ENCODE results near the gene LSM4.

The LSM4 gene

GRCh38 chr19:18310966-18311365, 11.9 kb downstream of the LSM4 start:
- DNase-seq: no peak

- DNase-seq: no peak
Measured at GRCh38 chr19:18310118-18310909, 12.6 kb downstream of the LSM4 start.

- no peak for DNase-seq
Measured at GRCh38 chr19:18309525-18310064, 13.3 kb downstream of the LSM4 start.

- no peak for DNase-seq
Measured at GRCh38 chr19:18308948-18309325, 13.9 kb downstream of the LSM4 start.

- no peak for DNase-seq
Measured at GRCh38 chr19:18308051-18308947, 14.6 kb downstream of the LSM4 start.

- no peak for DNase-seq
Measured at GRCh38 chr19:18307271-18307681, 15.6 kb downstream of the LSM4 start.

GRCh38 chr19:18306888-18307260, 16.0 kb downstream of the LSM4 start:
- DNase-seq: no peak

- no peak for DNase-seq
Measured at GRCh38 chr19:18306209-18306887, 16.5 kb downstream of the LSM4 start.

- peak; percentile 87 for DNase-seq
Measured at GRCh38 chr19:18304458-18305310, 18.2 kb downstream of the LSM4 start.

- no peak for DNase-seq
Measured at GRCh38 chr19:18304208-18304457, 18.7 kb downstream of the LSM4 start.

GRCh38 chr19:18301718-18302111, 21.2 kb downstream of the LSM4 start:
- DNase-seq: no peak

GRCh38 chr19:18300930-18301717, 21.8 kb downstream of the LSM4 start:
- DNase-seq: peak; percentile 54

- no peak for DNase-seq
Measured at GRCh38 chr19:18299654-18300053, 23.2 kb downstream of the LSM4 start.

- DNase-seq: no peak
Measured at GRCh38 chr19:18298601-18299000, 24.3 kb downstream of the LSM4 start.

GRCh38 chr19:18297308-18297707, 25.6 kb downstream of the LSM4 start:
- DNase-seq: peak; percentile 65

- DNase-seq: no peak
Measured at GRCh38 chr19:18295034-18295451, 27.8 kb downstream of the LSM4 start.

GRCh38 chr19:18294467-18294864, 28.4 kb downstream of the LSM4 start:
- peak; percentile 43 for DNase-seq

GRCh38 chr19:18293642-18294466, 29.0 kb downstream of the LSM4 start:
- DNase-seq: no peak

GRCh38 chr19:18292810-18293641, 29.9 kb downstream of the LSM4 start:
- DNase-seq: peak; percentile 91

- DNase-seq: no peak
Measured at GRCh38 chr19:18292462-18292809, 30.4 kb downstream of the LSM4 start.
